GM12891 (cell line): ENCODE measurements around the gene PTPRT.

Experiments
- DNase-seq: peaks from one replicate; pipeline ENCODE4 v3.0.0; 2011; ENCODE audit warnings: low spot score; ENCODE audit not compliant: insufficient read length
- FAIRE-seq: peaks from 2 replicates; lab custom pipeline; 2011; peaks lifted over from hg19 to GRCh38; lab: Jason Lieb, UNC
- PAX5 ChIP-seq: IDR thresholded peaks from 2 replicates; pipeline ENCODE4 v1.6.1; 2011; ENCODE audit warnings: low read length, moderate library complexity, mild to moderate bottlenecking; ENCODE audit not compliant: insufficient read depth, severe bottlenecking
- POLR2A ChIP-seq: IDR thresholded peaks from 2 replicates; pipeline ENCODE4 v1.6.1; 2011; ENCODE audit warnings: low read depth, low read length, control low read depth
- POLR2AphosphoS5 ChIP-seq: IDR thresholded peaks from 2 replicates; pipeline ENCODE4 v1.6.1; 2011; ENCODE audit warnings: low read depth, low read length, control low read depth
- POU2F2 ChIP-seq: IDR thresholded peaks from 2 replicates; pipeline ENCODE4 v1.6.1; 2011; ENCODE audit warnings: low read depth, mild to moderate bottlenecking, control low read depth, low read length, moderate library complexity
- SPI1 ChIP-seq: IDR thresholded peaks from 2 replicates; pipeline ENCODE4 v1.6.1; 2011; ENCODE audit warnings: low read depth, low read length, control low read depth
- TAF1 ChIP-seq: IDR thresholded peaks from 2 replicates; pipeline ENCODE4 v1.6.1; 2011; ENCODE audit warnings: low read depth, low read length, control low read depth

The PTPRT gene

DNA sequence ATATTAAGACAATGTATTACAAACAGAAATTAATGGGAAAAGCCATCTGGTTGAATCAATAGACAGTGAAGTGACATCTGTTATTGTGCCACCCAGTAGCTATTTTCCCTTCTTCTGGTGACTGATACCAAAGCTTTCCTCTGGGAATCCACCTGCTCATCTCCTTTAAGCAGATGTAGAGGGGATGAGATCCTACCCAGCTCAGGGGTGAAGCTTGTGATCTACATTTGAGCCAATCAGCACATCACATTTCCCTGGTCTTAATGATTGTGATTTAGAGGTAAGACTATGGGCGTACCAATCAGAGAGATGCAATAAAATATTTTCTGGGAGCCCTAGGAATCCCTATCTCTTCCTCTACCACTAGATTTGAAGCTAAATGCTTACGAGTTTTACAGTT lies 782.9 kb downstream of the PTPRT start:
- no peak for DNase-seq
- TF ChIP-seq PAX5 (no peak), SPI1 (no peak), POLR2A (no peak), POU2F2 (no peak), TAF1 (no peak), POLR2AphosphoS5 (no peak)
- FAIRE-seq: no peak

- no peak for FAIRE-seq
Measured at GRCh38 chr20:42402455-42402854, 787.3 kb downstream of the PTPRT start.

GRCh38 chr20:42401613-42402012 lies 788.1 kb downstream of the PTPRT start:
- no peak for TF ChIP-seq SPI1
- no peak for FAIRE-seq
- no peak for DNase-seq

More at GRCh38 chr20:42402455-42402854, 787.3 kb downstream of the PTPRT start:
- TF ChIP-seq POU2F2: no peak
- no peak for TF ChIP-seq POLR2A
- no peak for TF ChIP-seq TAF1
- TF ChIP-seq PAX5: no peak
- no peak for TF ChIP-seq SPI1
- TF ChIP-seq POLR2AphosphoS5: no peak
- no peak for DNase-seq

- TF ChIP-seq POU2F2: no peak
- no peak for TF ChIP-seq POLR2A
- no peak for TF ChIP-seq SPI1
- no peak for TF ChIP-seq TAF1
- TF ChIP-seq POLR2AphosphoS5: no peak
Measured at GRCh38 chr20:42399802-42400201, 789.9 kb downstream of the PTPRT start.

GRCh38 chr20:42392442-42392841 lies 797.3 kb downstream of the PTPRT start:
- TF ChIP-seq POLR2AphosphoS5: no peak
- no peak for TF ChIP-seq POLR2A
- TF ChIP-seq PAX5: no peak
- TF ChIP-seq TAF1: no peak
- TF ChIP-seq SPI1: no peak
- DNase-seq: no peak
- no peak for FAIRE-seq

More at GRCh38 chr20:42399802-42400201, 789.9 kb downstream of the PTPRT start:
- DNase-seq: no peak
- FAIRE-seq: no peak

DNA sequence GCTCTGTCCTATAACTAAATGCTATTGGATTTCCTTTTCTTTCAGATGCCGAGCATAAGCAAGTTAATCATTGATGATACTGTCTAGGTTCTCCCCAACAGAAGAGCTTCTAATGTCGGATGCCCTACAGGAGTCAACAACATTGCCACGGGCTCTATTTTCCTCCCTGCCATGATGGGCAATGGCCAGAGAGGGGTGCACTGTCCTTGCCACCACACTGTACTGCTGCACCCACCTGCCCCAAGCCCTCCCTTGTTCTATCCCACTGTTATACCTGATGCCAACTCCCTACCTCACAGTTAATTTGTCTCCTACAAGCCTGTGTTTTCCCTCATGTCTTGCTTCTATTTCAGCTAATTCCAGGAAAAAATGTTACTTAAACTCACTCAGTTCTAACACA lies 797.9 kb downstream of the PTPRT start:
- FAIRE-seq: no peak

DNA sequence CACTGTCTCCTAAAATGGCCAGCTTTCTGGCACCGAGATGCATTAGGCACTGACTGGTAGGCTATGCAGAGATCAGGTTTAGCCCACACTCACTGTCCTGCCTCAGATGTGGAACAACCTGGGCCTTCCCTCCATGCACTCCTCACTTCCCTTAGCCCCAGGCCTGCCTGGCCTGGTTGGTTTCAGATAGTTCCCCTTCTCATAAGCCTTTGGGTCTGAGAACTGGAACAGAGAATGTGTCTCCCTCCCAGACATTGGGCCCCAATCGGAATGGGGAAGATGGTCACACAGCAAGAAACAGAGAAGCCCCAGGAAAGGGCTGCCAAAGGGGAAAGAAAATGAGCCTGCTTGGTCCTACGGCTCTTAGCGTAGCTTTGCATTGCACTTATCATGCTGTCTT lies 809.4 kb downstream of the PTPRT start:
- TF ChIP-seq PAX5 (no peak), POLR2AphosphoS5 (no peak), SPI1 (no peak), TAF1 (no peak)
- DNase-seq: no peak
- no peak for FAIRE-seq

More for the DNA sequence above, 797.9 kb downstream of the PTPRT start:
- no peak for DNase-seq
- TF ChIP-seq POLR2AphosphoS5 (no peak), PAX5 (no peak), SPI1 (no peak), TAF1 (no peak), POU2F2 (no peak), POLR2A (no peak)

- DNase-seq (no peak), FAIRE-seq (no peak)
- no peak for TF ChIP-seq SPI1
- no peak for TF ChIP-seq PAX5
- no peak for TF ChIP-seq POLR2AphosphoS5
- no peak for TF ChIP-seq POLR2A
- no peak for TF ChIP-seq POU2F2
- TF ChIP-seq TAF1: no peak
Measured at GRCh38 chr20:42379385-42379784, 810.3 kb downstream of the PTPRT start.

DNA sequence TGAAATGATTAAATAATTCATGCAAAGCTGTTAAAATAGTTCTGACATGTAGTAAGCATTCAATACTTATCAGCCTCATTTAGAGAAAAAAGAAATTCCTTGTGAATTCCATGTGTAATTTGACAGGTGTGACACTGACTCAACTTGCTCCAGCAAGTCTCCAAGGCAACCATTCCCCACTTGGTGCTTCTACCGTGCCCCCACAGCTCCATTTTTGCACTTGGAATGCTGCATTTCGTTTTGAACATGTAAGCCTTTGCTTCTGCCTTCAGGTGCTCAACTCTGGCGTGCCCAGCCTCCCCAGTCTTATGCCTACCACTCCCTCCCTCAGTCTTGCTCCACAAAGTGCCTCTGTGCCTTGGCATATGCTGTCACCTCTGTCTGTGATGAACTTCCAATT lies 810.9 kb downstream of the PTPRT start:
- FAIRE-seq: no peak
- TF ChIP-seq POLR2A: no peak
- TF ChIP-seq PAX5: no peak
- no peak for TF ChIP-seq POU2F2
- TF ChIP-seq TAF1: no peak
- no peak for TF ChIP-seq POLR2AphosphoS5
- no peak for DNase-seq

DNA sequence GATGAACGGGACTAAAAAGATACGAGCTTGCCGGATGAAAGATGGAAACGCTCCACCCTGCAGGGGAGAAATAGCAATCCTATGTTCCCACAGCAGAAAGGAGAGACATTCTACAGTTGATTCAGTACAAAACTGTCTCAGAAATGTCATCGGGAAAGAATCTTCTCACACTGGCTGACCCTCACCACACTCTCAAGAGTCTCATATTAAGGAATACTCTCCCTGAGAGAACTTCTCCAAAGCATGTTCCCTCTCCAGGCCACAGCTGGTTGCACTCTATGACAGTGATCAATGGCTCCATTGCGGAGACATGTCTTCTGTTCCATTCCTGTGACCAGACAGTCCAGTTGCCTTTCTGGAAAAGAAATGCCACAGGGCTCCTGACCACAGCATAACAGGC lies 813.6 kb downstream of the PTPRT start:
- no peak for DNase-seq
- TF ChIP-seq TAF1: no peak
- TF ChIP-seq POLR2A: no peak
- no peak for FAIRE-seq

DNA sequence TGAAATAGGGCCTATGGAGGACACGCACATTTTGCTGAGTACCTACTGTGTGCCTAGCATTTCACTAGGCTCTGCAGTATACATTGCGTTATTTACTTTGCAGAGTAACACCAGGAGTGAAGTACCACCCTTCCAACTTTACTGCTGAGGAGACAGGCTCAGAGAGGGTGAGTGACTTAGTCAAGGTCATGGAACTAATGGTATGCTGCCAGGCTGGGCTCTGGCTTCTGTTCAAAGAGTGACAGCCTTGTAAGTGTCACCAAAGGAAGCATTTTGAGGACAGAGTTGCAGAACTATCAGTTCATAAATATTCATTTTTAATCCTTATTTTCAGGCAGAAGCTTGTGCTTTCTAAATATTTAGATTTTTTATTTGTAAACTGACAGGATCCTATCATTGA lies 816.7 kb downstream of the PTPRT start:
- TF ChIP-seq PAX5 (no peak), POLR2AphosphoS5 (no peak), POLR2A (no peak), TAF1 (no peak), SPI1 (no peak), POU2F2 (no peak)
- DNase-seq (no peak), FAIRE-seq (no peak)

- TF ChIP-seq PAX5 (no peak), POU2F2 (no peak), POLR2AphosphoS5 (no peak), SPI1 (no peak), POLR2A (no peak), TAF1 (no peak)
- DNase-seq: no peak
- no peak for FAIRE-seq
Measured at GRCh38 chr20:42370075-42370474, 819.6 kb downstream of the PTPRT start.
